GM12891 (cell line): ENCODE measurements around the gene FOXO1.

Experiments
- PAX5 ChIP-seq: IDR thresholded peaks from 2 replicates; pipeline ENCODE4 v1.6.1; 2011; ENCODE audit warnings: low read length, moderate library complexity, mild to moderate bottlenecking; ENCODE audit not compliant: insufficient read depth, severe bottlenecking
- POLR2A ChIP-seq: IDR thresholded peaks from 2 replicates; pipeline ENCODE4 v1.6.1; 2011; ENCODE audit warnings: low read depth, low read length, control low read depth
- POLR2AphosphoS5 ChIP-seq: IDR thresholded peaks from 2 replicates; pipeline ENCODE4 v1.6.1; 2011; ENCODE audit warnings: low read depth, low read length, control low read depth
- POU2F2 ChIP-seq: IDR thresholded peaks from 2 replicates; pipeline ENCODE4 v1.6.1; 2011; ENCODE audit warnings: low read depth, mild to moderate bottlenecking, control low read depth, low read length, moderate library complexity
- SPI1 ChIP-seq: IDR thresholded peaks from 2 replicates; pipeline ENCODE4 v1.6.1; 2011; ENCODE audit warnings: low read depth, low read length, control low read depth
- TAF1 ChIP-seq: IDR thresholded peaks from 2 replicates; pipeline ENCODE4 v1.6.1; 2011; ENCODE audit warnings: low read depth, low read length, control low read depth

GRCh38 chr13:40611004-40611403 is 55.4 kb downstream of the FOXO1 start:
- TF ChIP-seq POLR2AphosphoS5: no peak
- no peak for TF ChIP-seq POLR2A
- TF ChIP-seq SPI1: no peak
- TF ChIP-seq TAF1: no peak
- TF ChIP-seq POU2F2: no peak
- TF ChIP-seq PAX5: no peak
